Measurements from ENCODE around the gene ACACA.
A peak's percentile ranks its signal among the peaks of the same experiment; 100 is the strongest.

The ACACA gene

DNA sequence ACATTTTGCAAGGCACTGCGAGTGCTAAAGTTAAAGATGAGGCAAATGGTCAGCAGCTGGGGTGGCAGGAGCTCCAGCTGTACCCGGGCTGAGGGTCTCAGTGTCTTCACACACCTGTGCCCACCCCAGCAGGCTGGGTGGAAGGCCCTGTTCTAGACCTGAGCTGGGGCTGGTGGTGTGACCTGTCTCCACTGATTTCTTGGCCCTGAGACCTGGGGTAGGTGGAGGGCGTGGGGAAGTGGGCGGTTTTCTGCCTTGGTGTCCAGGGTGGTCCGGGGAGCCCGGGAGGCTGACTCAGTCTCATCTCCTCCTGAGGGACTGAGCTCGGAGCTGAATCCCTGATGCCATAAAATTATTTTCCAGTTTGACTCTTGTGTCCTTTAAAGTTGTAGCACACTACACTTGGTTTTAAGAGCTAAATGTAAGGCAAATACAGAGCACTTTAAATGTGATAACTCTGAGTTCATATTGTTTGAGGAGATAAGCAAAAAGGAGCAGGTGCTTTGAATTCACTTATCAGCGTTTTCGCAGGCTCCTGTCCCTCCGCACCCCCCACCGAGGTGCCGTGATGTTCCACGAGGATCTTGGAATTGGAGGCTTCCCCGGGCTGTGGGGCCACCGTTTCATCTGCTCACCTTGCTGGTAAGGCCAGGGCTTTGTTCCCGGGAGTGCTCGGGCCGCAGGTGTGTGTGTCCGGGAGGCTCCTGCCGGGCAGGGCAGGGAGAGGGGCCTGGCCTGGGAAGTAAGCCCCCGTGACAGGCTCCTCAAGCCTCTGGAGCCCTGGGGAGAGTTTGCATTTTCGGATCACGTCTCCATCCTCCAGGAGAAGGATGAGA is 340.9 kb downstream of the ACACA start:
- no peak for ATAC-seq
- DNase-seq = no peak

DNA sequence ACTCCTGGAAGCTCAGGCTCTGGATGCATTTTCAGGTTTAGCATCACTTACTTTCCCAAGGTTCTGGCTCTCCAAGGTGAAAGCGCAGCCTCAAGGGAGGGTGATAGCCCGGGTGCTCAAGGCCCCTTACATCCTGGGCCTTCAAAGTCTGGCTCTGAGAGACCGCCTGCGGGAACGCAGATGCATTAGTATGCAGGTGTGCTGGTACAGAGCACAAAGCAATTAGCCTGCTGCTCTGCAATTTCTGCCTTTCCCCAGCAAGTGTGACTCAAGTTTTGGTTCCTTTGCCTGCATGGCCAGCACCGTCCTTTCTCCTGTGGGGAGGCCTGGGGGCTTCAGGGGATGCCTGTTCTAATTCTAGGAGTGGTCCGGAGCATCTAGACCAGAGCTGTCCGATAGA is 341.7 kb downstream of the ACACA start:
- no peak for DNase-seq

DNA sequence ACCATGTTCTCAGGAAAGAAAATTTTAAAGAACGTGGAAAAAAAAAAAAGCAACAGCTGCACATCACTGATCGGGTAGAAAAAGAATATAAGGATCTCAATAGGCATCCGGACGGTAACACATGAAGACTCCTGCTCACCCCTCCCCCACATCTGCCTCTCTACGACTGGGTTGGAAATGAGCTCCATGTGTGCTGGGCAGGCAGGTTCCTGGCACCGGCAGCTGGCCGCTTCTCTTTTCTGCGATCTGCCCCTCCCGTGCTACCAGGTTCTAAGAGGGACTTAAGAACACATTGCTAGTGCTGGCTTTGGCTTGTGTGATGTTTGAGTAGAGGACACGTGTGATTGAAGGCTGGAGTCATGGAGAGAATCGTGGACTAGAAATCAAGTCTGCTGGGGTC is 342.4 kb downstream of the ACACA start:
- DNase-seq (no peak), ATAC-seq (no peak)

More for the DNA sequence above, 341.7 kb downstream of the ACACA start:
- ATAC-seq = no peak

DNA sequence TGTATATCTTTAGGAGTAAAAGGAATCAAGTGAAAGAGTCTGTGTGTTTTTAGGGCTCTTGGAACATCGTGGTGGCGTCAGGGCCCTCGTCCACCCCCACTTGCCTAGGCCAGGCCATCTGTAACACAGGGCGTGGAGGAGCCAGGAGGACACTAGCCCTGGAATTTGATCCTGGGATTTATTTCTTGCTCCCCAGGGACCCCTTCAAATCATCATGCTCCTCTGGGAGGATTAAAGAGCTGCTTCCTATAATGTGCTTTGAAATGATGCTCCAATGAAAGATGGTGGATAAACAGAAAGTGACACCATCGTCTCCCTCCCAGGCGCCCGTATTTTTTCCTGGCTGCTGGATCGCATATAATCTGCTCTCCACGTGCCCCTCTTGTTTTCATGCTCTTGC is 344.6 kb downstream of the ACACA start:
- DNase-seq (no peak), ATAC-seq (no peak)

DNA sequence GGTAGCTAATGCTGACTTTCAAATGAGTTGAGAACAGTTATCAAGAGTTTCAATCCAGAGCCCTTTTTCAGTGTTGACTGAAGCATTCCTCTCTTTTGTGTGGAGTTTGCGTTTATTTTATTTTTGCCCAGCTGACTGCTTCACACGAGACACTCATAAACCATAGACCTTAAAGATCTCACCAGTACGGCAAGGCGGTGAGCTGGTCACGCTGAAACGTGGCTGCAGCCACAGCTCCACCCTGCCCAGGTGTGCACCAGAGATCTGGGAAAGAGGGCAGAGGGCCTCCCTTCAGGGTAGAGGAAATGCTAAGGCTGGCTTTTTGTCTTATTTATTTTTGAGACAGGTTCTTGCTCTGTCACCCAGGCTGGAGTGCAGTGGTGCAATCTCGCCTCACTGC is 345.7 kb downstream of the ACACA start:
- ATAC-seq = no peak

DNA sequence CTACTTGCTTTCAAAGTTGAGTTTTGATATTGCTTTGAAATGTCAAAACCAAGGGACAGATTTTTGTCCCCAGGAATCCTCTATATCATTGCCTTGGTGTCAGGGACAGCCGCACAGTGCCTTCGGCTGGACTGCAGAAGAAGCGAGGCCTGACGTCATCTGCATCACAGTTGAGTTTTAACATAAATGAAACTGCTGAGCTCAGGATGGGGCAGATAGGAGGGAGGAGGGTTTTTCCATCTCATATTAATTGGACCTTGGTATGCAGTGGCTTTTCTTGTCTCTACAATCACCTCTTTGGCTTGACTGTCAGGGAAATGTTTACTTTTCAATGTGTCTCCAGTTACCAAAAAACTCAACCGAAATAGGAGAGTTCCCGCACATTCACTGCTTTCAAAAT is 346.5 kb downstream of the ACACA start:
- DNase-seq = no peak
- ATAC-seq = no peak

More for the DNA sequence above, 345.7 kb downstream of the ACACA start:
- DNase-seq = no peak

DNA sequence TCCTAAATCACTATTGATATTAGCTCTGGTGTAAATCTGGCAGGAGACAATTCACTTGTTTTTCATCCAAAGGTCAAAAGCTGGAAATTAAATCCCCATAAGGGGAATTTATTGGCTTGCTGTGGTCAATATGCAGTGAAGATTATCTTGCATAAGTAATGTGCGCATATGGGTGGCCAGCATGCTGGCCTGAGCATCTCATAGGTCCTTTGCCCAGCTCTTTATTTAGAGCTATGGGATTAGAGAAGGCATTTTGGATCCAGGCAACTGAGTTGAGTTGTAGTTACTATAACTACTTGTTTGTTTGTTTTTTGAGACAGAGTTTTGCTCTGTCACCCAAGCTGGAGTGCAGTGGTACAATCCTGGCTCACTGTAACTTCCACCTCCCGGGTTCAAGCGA is 347.1 kb downstream of the ACACA start:
- DNase-seq = no peak
- no peak for ATAC-seq

DNA sequence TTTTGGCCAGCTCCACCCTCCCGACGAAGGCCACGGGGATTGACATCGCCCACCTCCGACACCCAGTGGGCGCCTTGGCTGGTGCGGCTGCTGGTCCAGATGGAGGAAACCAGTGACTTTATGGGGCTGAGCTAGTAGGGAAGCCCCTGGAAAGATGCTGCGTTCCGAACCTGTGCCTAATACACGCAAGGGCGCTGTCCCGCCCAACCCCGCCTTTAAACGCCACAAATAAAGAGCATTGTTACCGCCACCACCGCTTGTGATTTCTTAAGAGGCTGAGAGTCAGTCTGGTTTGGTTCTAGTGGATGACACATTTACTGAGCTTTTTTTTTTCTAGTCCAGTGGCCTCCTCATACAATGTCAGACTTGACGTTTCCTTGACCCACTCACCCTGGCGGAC is 350.0 kb downstream of the ACACA start:
- ATAC-seq (no peak), DNase-seq (no peak)

DNA sequence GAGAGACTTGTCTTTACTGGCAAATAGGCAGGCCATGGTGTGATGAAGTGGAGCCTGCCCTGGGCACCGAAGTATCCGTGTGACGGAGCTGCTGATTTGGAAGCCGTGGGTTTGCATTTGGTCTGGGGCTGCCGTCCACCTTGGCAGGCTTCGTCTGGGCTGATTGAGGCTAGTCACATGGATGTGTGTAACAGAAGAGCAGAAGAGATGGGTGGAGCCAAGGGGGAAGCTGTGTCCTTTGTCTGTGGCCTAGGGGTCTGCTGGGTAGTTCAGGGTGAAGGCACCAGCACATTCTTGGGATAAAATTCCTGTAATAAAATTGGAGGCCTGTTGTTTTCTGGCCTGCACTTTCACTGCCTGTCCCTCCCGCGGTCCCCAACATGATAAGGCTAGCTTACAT is 351.7 kb downstream of the ACACA start:
- DNase-seq (no peak), ATAC-seq (no peak)

DNA sequence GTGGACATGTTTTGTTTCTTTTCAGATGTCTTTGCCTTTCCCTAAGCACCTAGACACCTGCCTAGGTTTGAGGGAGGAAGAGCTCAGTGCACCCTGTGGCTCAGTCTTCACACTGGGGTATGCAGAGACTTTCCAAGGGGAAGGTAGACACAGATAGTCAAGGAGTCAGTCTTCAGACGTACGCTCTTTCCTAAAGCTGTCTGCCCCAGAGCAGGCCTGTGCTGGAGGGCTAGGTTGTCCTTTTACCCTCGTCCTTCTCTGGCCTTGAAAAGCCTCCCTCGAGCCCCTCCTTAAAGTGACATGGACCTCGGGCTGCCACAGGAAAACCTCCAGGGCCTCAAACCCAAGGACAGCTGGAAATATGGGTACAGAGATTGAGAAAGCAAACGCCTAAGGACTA is 354.2 kb downstream of the ACACA start:
- DNase-seq (no peak), ATAC-seq (no peak)

DNA sequence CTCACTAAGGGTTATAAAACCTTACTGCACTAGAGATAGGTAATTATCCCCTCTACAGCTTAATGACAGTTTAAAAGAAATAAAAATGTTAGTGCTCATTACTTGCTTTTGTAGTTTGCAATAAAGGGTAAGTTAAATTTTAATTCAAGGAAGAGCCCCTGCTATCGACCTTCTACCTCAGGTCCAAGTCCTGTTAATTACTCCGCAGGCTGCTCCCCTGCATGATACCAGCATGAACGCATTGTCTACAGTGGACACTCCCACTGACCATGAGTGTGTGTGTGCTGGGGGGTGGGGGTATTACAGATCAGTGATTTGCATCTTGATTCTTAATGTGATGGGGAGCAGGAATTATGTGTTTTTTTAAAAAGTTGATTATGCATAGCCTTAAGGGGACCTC is 354.8 kb downstream of the ACACA start:
- DNase-seq (no peak), ATAC-seq (no peak)

DNA sequence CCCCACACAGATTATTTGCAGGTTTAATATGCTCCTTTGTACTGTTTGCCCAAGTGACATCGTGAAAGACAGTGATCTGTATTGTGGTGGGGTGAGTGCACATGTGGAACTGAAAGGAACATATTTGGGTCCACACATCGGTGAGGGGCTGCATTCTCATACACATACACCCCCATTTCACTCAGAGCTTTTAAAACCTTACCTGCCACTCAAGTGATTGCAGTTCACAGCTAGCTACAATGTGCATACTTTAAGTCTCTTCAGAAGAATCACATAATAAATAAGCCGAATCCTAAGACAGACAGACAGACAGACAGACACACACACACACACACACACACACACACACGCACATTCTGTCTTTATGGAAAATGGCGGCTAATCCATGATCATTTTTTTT is 355.3 kb downstream of the ACACA start:
- DNase-seq = no peak
- ATAC-seq = no peak

DNA sequence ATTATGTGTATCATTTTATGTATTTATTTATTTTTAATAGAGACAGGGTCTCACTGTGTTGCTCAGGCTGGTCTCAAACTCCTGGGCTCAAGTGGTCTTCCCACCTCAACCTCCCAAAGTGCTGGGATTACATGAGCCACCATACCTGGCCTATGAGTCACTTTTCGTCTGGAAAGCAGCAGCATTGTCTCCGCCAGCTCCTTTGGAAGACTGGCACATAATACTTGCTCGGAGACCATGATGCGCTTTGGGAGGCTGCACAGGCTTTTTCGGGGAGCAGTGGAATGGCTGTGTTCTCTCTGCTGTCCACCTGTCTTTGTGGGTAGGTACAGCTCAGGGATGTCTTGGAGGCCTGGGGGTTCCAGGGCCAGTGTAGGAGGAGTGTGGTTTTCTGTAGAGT is 355.7 kb downstream of the ACACA start:
- DNase-seq (no peak), ATAC-seq (no peak)

DNA sequence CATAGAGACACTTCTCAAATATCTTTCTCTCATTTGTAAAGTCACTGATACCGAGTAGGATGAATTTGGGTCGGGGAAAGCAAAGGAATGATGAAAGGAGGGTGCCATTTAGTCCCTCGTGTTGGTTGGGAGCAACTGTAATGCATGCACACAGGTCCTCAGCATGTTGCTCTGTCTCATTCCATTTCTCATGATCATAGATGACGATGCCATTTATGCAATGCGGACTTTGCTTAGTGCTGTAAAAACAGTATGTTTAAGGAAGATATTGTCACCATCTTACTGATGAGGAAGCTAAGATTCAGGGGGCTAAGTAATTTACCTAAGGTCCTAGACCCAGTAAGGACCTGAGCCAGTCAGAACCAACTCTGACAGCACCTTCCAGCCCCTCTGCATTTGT is 357.8 kb downstream of the ACACA start:
- no peak for DNase-seq
- no peak for ATAC-seq

DNA sequence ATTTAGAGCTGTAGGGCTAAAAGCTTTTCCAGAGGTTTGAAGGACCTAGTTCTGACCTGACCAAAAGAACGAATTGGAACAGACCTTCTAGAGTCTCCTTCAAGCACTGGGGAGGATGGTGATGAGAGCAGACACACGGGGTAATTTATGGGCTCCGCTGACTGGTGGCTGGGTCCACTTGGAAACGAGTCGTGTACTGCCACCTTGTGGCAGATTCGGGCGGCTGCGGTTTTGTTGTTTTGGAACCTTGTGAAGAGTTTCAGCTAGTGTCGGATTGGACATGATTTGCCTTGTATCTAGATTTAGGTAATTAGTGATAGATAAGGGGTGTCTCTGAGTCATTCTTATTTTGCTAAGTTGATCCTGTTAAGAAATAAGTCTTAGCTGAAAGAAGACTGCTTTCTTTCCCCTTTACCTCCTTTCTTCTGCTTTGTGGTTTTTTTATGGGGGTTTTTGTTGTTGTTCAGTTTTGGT is 359.0 kb downstream of the ACACA start:
- ATAC-seq = peak; percentile 73

DNA sequence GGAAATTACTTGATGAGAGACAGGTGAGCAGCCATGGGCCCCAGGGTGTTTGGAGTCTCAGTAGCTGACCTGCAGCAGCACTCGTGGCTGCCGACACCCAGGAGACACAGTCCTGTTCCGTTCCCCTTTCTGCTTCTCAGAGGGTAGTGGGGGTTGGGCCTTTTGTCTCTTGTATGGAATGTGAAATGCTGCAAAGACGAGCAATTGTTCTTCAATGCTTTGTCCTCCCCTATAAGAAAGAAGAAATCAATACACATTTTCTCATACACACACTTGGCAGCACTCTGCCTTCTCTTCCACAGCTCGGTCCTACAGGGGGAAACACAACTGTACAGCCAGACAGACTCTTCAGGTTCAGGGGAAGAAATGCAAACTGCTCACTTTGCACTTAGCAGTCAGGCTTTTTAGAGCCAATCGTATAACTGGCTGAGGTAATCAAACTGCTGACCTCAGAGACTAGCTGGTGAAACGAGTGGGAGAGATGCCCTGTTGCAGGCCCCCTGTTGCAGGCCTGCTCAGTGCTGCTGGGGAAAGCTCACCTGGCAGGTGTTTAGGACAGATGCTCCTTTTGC is 361.2 kb downstream of the ACACA start:
- DNase-seq (no peak), ATAC-seq (no peak)

More for the DNA sequence above, 359.0 kb downstream of the ACACA start:
- DNase-seq = peak; percentile 83

DNA sequence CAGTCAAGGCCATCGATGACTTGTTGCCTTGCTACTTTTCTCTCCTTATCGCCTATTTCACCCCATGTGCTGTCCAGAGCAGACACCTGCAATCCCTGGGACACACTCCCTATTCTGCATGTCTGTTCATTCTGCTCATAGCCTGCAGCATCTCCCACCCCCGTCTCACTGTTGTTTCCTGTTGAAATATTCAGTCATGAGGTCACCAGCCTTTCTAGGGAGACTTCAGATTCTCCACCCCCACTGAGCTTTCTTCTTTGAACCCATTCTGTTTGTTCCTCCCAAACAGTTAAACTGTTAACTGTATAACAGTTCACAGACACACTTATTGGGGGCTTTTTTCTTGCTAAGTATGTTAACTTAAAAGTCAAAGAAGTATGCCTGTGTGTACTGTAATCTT is 363.4 kb downstream of the ACACA start:
- ATAC-seq = no peak
- DNase-seq = no peak

DNA sequence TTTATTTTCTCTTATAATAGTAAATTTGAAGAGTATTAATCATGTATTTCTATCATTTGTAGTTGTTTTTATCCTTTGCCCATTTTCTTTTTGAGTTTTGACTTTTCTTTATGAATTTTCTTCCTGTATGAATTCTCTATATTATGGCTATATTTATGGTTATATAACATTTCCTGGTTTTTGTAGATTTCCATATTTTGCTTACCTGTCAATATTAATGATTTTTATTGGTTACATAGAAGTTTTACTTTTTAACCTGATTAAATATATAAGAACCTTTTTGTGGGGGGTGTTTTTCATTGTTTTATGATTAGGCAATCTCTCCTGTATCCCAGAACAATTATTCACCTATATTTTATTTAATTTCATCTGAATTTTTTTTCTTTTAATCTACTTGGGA is 364.7 kb downstream of the ACACA start:
- ATAC-seq (no peak), DNase-seq (no peak)

DNA sequence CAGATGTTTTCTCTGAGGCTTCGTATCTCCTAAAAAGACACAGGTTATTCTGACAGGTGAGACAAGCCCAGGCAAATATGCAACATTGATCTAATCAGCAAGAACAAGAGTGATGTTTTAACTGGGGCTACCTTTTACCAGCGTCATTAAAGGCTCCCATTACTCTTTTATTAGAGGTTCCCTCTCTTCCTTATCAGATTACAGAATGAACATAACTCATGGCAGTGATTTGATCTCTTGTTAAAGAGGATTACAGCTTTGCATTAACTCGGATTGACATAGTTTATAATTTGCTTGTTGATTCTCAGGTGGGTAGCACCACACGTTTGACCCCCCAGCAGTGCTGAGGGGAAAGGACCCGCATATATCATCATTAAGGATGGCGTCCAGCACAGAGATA is 367.4 kb downstream of the ACACA start:
- DNase-seq (no peak), ATAC-seq (no peak)

DNA sequence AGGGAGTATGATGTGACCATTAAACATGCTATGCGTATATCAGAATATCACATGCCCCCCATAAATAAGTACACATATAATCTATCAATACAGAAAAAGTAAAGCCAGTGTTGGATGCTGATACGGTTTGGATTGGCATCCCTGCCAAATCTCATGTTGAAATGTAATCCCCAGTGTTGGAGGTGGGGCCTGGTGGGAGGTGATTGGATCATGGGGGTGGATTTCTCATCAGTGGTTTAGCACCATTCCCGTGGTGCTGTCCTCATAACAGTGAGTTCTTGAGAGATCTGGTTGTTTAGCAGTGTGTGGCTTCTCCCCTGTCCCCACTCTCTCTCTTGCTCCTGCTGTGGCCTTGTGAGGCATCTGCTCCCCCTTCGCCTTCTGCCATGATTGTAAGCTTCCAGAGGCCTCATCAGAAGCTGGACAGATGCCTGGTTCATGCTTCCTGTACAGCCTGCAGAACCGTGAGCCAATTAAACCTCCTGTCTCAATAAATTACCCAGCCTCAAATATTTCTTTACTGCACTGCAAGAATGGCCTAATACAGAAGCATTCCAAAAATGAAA is 369.0 kb downstream of the ACACA start:
- ATAC-seq (no peak), DNase-seq (no peak)
